ENCODE measurements around the gene KRTAP4-16. TPM values are rescaled to one million over a fixed set of nuclear protein-coding genes. Genes with fewer than 3 reads are reported as not detected.
"Not testable (repeated sequence)": the region's sequence is repeated elsewhere in the genome, so short reads cannot be mapped to it uniquely, and the experiment has no call there.

Gene KRTAP4-16
- total RNA-seq, 4 donors from 2014 or later, result not detected

- no peak within 1 kb of the TSS for H3K27ac ChIP-seq
- H3K4me3 ChIP-seq, result no peak within 1 kb of the TSS
- no peaks in the 10 kb centered on the region for H3K4me1 ChIP-seq
- H3K27me3 ChIP-seq, result peaks cover 34% of the 10 kb centered on the region
- H3K36me3 ChIP-seq, result no peaks in the 10 kb centered on the region
- peaks cover 0 to 7% (median 0%) of the 10 kb centered on the region in 3 donors for H3K9me3 ChIP-seq
- ATAC-seq, result no peak
- WGBS, 2 donors (ENCODE audit: low coverage in 1 of 2), result 49 to 74% methylated on average over 4 to 5 of the region's 6 CpGs
- TF ChIP-seq CTCF (IDR thresholded peaks at IDR 0.05) (no peak), EP300 (IDR thresholded peaks at IDR 0.05) (no peak), POLR2AphosphoS5 (IDR thresholded peaks at IDR 0.05) (no peak), POLR2A (IDR thresholded peaks at IDR 0.05) (no peak)
Observed at GRCh38 chr17:41060052-41060604, 41.9 kb downstream of the KRTAP4-16 start, which contains the start of gene KRTAP2-3. Gene KRTAP2-3, minus strand, starts transcription at chr17:41060114. Its CDS starts 64 bp downstream, at chr17:41060050.

- not testable (repeated sequence) for H3K36me3 ChIP-seq, H3K4me3 ChIP-seq, ATAC-seq, H3K4me1 ChIP-seq, H3K27ac ChIP-seq, H3K9me3 ChIP-seq
- WGBS, 2 donors (ENCODE audit: low coverage in 1 of 2), result 22 to 37% methylated on average over 3 of the region's 31 CpGs
- H3K27me3 ChIP-seq, result peaks cover 34% of the 10 kb centered on the region
Observed at GRCh38 chr17:41059276-41060051, 42.5 kb downstream of the KRTAP4-16 start.

GRCh38 chr17:41058741-41059140 is 43.3 kb downstream of the KRTAP4-16 start:
- Histone ChIP-seq H3K27me3 (peaks cover 30% of the 10 kb centered on the region), H3K9me3 (peaks cover 0 to 7% (median 0%) of the 10 kb centered on the region in 3 donors), H3K36me3 (no peaks in the 10 kb centered on the region), H3K4me1 (no peaks in the 10 kb centered on the region), H3K27ac (no peak overlapping the region), H3K4me3 (no peak overlapping the region)
- 80 to 89% methylated on average over 4 of the region's 5 CpGs for WGBS, 2 donors (ENCODE audit: low coverage in 1 of 2)
- no peak for TF ChIP-seq POLR2AphosphoS5 (IDR thresholded peaks at IDR 0.05)
- ATAC-seq, result no peak

GRCh38 chr17:41057547-41057946 is 44.5 kb downstream of the KRTAP4-16 start:
- Histone ChIP-seq H3K27me3 (peaks cover 30% of the 10 kb centered on the region), H3K27ac (no peak overlapping the region), H3K9me3 (peaks cover 0 to 11% (median 0%) of the 10 kb centered on the region in 3 donors), H3K36me3 (no peaks in the 10 kb centered on the region), H3K4me1 (no peaks in the 10 kb centered on the region), H3K4me3 (no peak overlapping the region)
- TF ChIP-seq CTCF (IDR thresholded peaks at IDR 0.05) (no peak), POLR2AphosphoS5 (IDR thresholded peaks at IDR 0.05) (no peak), POLR2A (IDR thresholded peaks at IDR 0.05) (no peak), EP300 (IDR thresholded peaks at IDR 0.05) (no peak)
- WGBS, 2 donors (ENCODE audit: low coverage in 1 of 2), result 86 to 100% methylated on average over 1 of the region's 1 CpG
- ATAC-seq, result no peak

- H3K27me3 ChIP-seq, result peaks cover 32% of the 10 kb centered on the region
- not testable (repeated sequence) for H3K36me3 ChIP-seq, ATAC-seq, H3K4me1 ChIP-seq, H3K27ac ChIP-seq, H3K4me3 ChIP-seq
- peaks cover 0 to 11% (median 0%) of the 10 kb centered on the region in 3 donors for H3K9me3 ChIP-seq
- 30% methylated on average over 1 of the region's 6 CpGs; no CpG with 5 or more reads in 1 of the 2 donors for WGBS, 2 donors (ENCODE audit: low coverage in 1 of 2)
Observed at GRCh38 chr17:41055130-41055529, 46.9 kb downstream of the KRTAP4-16 start, which contains the start of gene KRTAP2-2. Gene KRTAP2-2, minus strand, starts transcription at chr17:41055230. Its CDS starts 19 bp downstream, at chr17:41055211.

GRCh38 chr17:41054556-41054955 is 47.5 kb downstream of the KRTAP4-16 start:
- Histone ChIP-seq H3K9me3 (peaks cover 0 to 11% (median 0%) of the 10 kb centered on the region in 3 donors), H3K27me3 (peaks cover 31% of the 10 kb centered on the region)
- not testable (repeated sequence) for H3K27ac ChIP-seq, H3K4me3 ChIP-seq, H3K36me3 ChIP-seq, ATAC-seq, H3K4me1 ChIP-seq
- 40% methylated on average over 1 of the region's 9 CpGs; no CpG with 5 or more reads in 1 of the 2 donors for WGBS, 2 donors (ENCODE audit: low coverage in 1 of 2)

- H3K27ac ChIP-seq, result no peak overlapping the region
- WGBS, 2 donors (ENCODE audit: low coverage in 1 of 2), result 90 to 94% methylated on average over 4 of the region's 4 CpGs
- no peak for ATAC-seq
Observed at GRCh38 chr17:41054025-41054424, 48.0 kb downstream of the KRTAP4-16 start.

More at GRCh38 chr17:41054025-41054424, 48.0 kb downstream of the KRTAP4-16 start:
- H3K36me3 ChIP-seq, result no peaks in the 10 kb centered on the region
- H3K9me3 ChIP-seq, result peaks cover 0 to 11% (median 0%) of the 10 kb centered on the region in 3 donors
- TF ChIP-seq CTCF (IDR thresholded peaks at IDR 0.05) (no peak), POLR2AphosphoS5 (IDR thresholded peaks at IDR 0.05) (no peak), POLR2A (IDR thresholded peaks at IDR 0.05) (no peak)
- no peaks in the 10 kb centered on the region for H3K4me1 ChIP-seq
- peaks cover 27% of the 10 kb centered on the region for H3K27me3 ChIP-seq
- no peak overlapping the region for H3K4me3 ChIP-seq
